Suprapubic skin (tissue), 4 donors: ENCODE measurements around the gene CHST9. TPM values are rescaled to one million over a fixed set of nuclear protein-coding genes. Genes with fewer than 3 reads are reported as not detected.

Source experiments
- DNase-seq, 2 donors: peaks; one replicate each; pipeline ENCODE4 v3.0.0-alpha.2; 2019; ENCODE audit warnings: low spot score in 2 of 2
- H3K27ac ChIP-seq: fragments of 200-600 bp; sonication (generic); one replicate; pipeline ENCODE4 v1.5.1; 2019
- H3K27me3 ChIP-seq: fragments of 200-600 bp; sonication (generic); one replicate; pipeline ENCODE4 v1.5.1; 2019
- H3K36me3 ChIP-seq: fragments of 200-600 bp; sonication (generic); one replicate; pipeline ENCODE4 v1.5.1; 2019
- H3K4me1 ChIP-seq: fragments of 200-600 bp; sonication (generic); one replicate; pipeline ENCODE4 v1.5.1; 2019
- H3K4me3 ChIP-seq: fragments of 200-600 bp; sonication (generic); one replicate; pipeline ENCODE4 v1.5.1; 2019; ENCODE audit warnings: mild to moderate bottlenecking
- H3K9me3 ChIP-seq: fragments of 200-600 bp; sonication (generic); one replicate; pipeline ENCODE4 v1.5.1; 2019
- CTCF ChIP-seq, 2 donors: fragments of 200-600 bp in 1 of 2; fragments of 450-650 bp in 1 of 2; sonication (generic) in 1 of 2; IDR thresholded peaks; one replicate each; pipeline ENCODE4 v1.5.1; 2016 to 2019; ENCODE audit warnings: antibody characterized with exemption in 2 of 2, mild to moderate bottlenecking in 1 of 2, moderate library complexity in 1 of 2
- EP300 ChIP-seq: sonication (generic); formaldehyde crosslinking; IDR thresholded peaks from one replicate; pipeline ENCODE4 v1.6.1; 2017; ENCODE audit warnings: antibody characterized with exemption
- POLR2A ChIP-seq, 2 donors: fragments of 450-650 bp; IDR thresholded peaks; one replicate each; pipeline ENCODE4 v1.6.1; 2017; ENCODE audit warnings: antibody characterized with exemption in 2 of 2, mild to moderate bottlenecking in 2 of 2, moderate library complexity in 2 of 2
- POLR2AphosphoS5 ChIP-seq, 3 donors: sonication (generic); formaldehyde crosslinking; IDR thresholded peaks; one replicate each; pipeline ENCODE4 v1.6.1; 2017; ENCODE audit warnings: antibody characterized with exemption in 3 of 3
- whole genome bisulfite sequencing: methylation state at CpG from one replicate; pipeline ENCODE4 v1.1.5; 2018; 5-methylcytosine and 5-hydroxymethylcytosine counted together
- total RNA-seq, 4 donors: library from RNA; depleted of rRNA; stranded (reverse); fragments of >200 nt; gene quantifications; one replicate each; pipeline ENCODE4 v1.1.0, GENCODE V29; 2016

The CHST9 gene
- total RNA-seq, 4 donors from 2014 or later = 0.08 to 2.0 (median 0.33) TPM

- TF ChIP-seq POLR2A (IDR thresholded peaks at IDR 0.05) (no peak), EP300 (no peak), POLR2AphosphoS5 (IDR thresholded peaks at IDR 0.05) (no peak), CTCF (IDR thresholded peaks at IDR 0.05) (no peak)
- H3K4me1 ChIP-seq = no peaks in the 10 kb centered on the region
- H3K4me3 ChIP-seq = no peak overlapping the region
- H3K9me3 ChIP-seq = no peaks in the 10 kb centered on the region
- no peaks in the 10 kb centered on the region for H3K36me3 ChIP-seq
- H3K27me3 ChIP-seq = no peaks in the 10 kb centered on the region
- DNase-seq = no peak
- H3K27ac ChIP-seq = no peak overlapping the region
Observed at GRCh38 chr18:26874283-26874682, 310.8 kb downstream of the CHST9 start.

DNA sequence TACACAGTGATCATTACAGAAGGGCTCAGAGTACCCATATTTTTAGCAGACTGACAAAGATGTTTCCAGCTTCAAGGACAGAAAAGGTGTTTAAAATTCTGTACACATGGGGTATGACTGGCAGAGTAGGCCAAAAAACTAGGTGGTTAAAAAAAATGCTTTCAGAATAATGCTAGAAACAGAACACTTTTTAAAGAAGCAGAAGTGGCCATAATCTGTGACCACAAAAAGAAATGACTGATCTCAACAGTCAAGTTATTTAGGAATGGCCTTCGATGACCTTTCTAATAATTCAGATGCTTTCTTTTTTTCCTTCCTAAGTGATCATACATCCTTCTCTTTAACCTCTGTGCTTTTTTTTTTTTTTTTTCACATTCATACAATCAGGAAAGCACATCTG is 315.5 kb downstream of the CHST9 start:
- no peaks in the 10 kb centered on the region for H3K9me3 ChIP-seq
- no peaks in the 10 kb centered on the region for H3K4me1 ChIP-seq
- no peaks in the 10 kb centered on the region for H3K36me3 ChIP-seq
- no peak overlapping the region for H3K4me3 ChIP-seq
- no peak for TF ChIP-seq POLR2AphosphoS5 (IDR thresholded peaks at IDR 0.05)
- TF ChIP-seq EP300 = no peak
- TF ChIP-seq CTCF (IDR thresholded peaks at IDR 0.05) = no peak
- TF ChIP-seq POLR2A (IDR thresholded peaks at IDR 0.05) = no peak
- H3K27me3 ChIP-seq = peaks cover 6% of the 10 kb centered on the region
- H3K27ac ChIP-seq = no peak overlapping the region
- DNase-seq = no peak
- 82% methylated on average over 1 of the region's 1 CpG for WGBS

GRCh38 chr18:26868968-26869586 is 316.0 kb downstream of the CHST9 start:
- WGBS = 59% methylated on average over 6 of the region's 6 CpGs
- Histone ChIP-seq H3K4me3 (no peak overlapping the region), H3K36me3 (no peaks in the 10 kb centered on the region), H3K27ac (no peak overlapping the region), H3K4me1 (no peaks in the 10 kb centered on the region), H3K9me3 (no peaks in the 10 kb centered on the region), H3K27me3 (peaks cover 8% of the 10 kb centered on the region)
- TF ChIP-seq CTCF (IDR thresholded peaks at IDR 0.05) = no peak
- TF ChIP-seq POLR2A (IDR thresholded peaks at IDR 0.05) = no peak
- TF ChIP-seq EP300 = no peak
- TF ChIP-seq POLR2AphosphoS5 (IDR thresholded peaks at IDR 0.05) = no peak
- no peak for DNase-seq

DNA sequence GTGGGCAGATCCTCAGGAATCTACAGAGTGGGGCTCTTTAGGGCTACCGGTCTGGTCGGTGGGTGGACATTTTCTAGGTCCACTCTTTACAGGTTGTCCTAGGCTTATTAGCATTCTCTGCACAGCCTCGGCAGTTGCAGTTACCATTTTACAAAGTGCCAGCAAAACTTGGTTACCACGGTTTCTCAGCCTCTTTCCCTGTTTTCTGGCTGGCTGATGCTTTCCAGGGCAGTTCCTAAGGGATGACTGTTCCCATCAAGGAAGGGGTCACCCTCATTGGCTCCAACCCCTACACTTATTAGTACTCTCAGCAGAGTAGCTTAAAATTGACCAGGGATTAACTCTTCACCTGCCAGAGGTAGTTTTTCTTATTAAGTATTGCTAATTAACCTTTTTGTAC is 317.6 kb downstream of the CHST9 start:
- Histone ChIP-seq H3K36me3 (no peaks in the 10 kb centered on the region), H3K4me3 (no peak overlapping the region), H3K27me3 (peaks cover 20% of the 10 kb centered on the region), H3K9me3 (no peaks in the 10 kb centered on the region), H3K27ac (no peak overlapping the region), H3K4me1 (peaks cover 12% of the 10 kb centered on the region)
- WGBS = 69% methylated on average over 4 of the region's 4 CpGs
- no peak for TF ChIP-seq EP300
- TF ChIP-seq POLR2A (IDR thresholded peaks at IDR 0.05) = no peak
- no peak for TF ChIP-seq POLR2AphosphoS5 (IDR thresholded peaks at IDR 0.05)
- TF ChIP-seq CTCF (IDR thresholded peaks at IDR 0.05) = no peak
- DNase-seq = no peak

GRCh38 chr18:26865557-26865956 is 319.6 kb downstream of the CHST9 start, which contains the start of gene AQP4:
Gene AQP4 (minus strand): TSS chr18:26865707. CDS start chr18:26865689, 18 bp downstream.
- Histone ChIP-seq H3K27ac (no peak within 1 kb of the TSS), H3K4me1 (peaks cover 12% of the 10 kb centered on the region), H3K27me3 (peaks cover 24% of the 10 kb centered on the region), H3K36me3 (no peaks in the 10 kb centered on the region), H3K4me3 (no peak within 1 kb of the TSS), H3K9me3 (no peaks in the 10 kb centered on the region)
- no peak for DNase-seq
- WGBS = 50% methylated on average over 5 of the region's 5 CpGs
- no peak for TF ChIP-seq CTCF (IDR thresholded peaks at IDR 0.05)
- TF ChIP-seq POLR2A (IDR thresholded peaks at IDR 0.05) = no peak
- no peak for TF ChIP-seq EP300
- TF ChIP-seq POLR2AphosphoS5 (IDR thresholded peaks at IDR 0.05) = no peak
